Naive thymus-derived CD8-positive, alpha-beta T cell (primary cell): ENCODE measurements around the gene ZBED4. TPM values are rescaled to one million over a fixed set of nuclear protein-coding genes. Genes with fewer than 3 reads are reported as not detected.
"Not testable (repeated sequence)": the region's sequence is repeated elsewhere in the genome, so short reads cannot be mapped to it uniquely, and the experiment has no call there.

ENCODE experiments used
- ATAC-seq, 2 donors: fragments of 150-1000 bp; cut with Tn5 transposase in 1 of 2; sonication (Bioruptor Pico), chemical (Tn5 transposase) in 1 of 2; 1 replicate in 1 of 2; 2 replicates in 1 of 2; pipeline ENCODE4 v1.10.0; 2021; ENCODE audit warnings: mild to moderate bottlenecking in 2 of 2, moderate library complexity in 2 of 2
- POLR2A ChIA-PET: fragments of 350-600 bp; sonication (Branson Sonifier 250); formaldehyde crosslinking; loops from one replicate; lab custom pipeline; 2021; ENCODE audit warnings: antibody characterized with exemption; lab: Charles Lee
- DNase-seq, 10 donors: peaks; one replicate each; pipeline versions ENCODE4 v3.0.0 to v3.0.0-alpha.2; 2020 to 2022
- H3K27ac Mint-ChIP-seq, 10 donors: one replicate each; pipeline ENCODE4 v1.8.0; 2020 to 2022; ENCODE audit warnings: mild to moderate bottlenecking in 10 of 10, mixed read lengths in 10 of 10, moderate library complexity in 4 of 10, inconsistent platforms in 1 of 10
- H3K27me3 Mint-ChIP-seq, 5 donors: one replicate each; pipeline ENCODE4 v1.8.0; 2021 to 2022; ENCODE audit warnings: mixed read lengths in 5 of 5
- H3K36me3 Mint-ChIP-seq, 3 donors: one replicate each; pipeline ENCODE4 v1.8.0; 2020 to 2022; ENCODE audit warnings: mixed read lengths in 3 of 3, mild to moderate bottlenecking in 2 of 3, inconsistent platforms in 1 of 3
- H3K4me1 Mint-ChIP-seq, 4 donors: one replicate each; pipeline ENCODE4 v1.8.0; 2021 to 2022; ENCODE audit warnings: mixed read lengths in 4 of 4
- H3K4me3 Mint-ChIP-seq, 10 donors: one replicate each; pipeline ENCODE4 v1.8.0; 2020 to 2022; ENCODE audit warnings: mild to moderate bottlenecking in 10 of 10, mixed read lengths in 10 of 10, moderate library complexity in 6 of 10, inconsistent platforms in 1 of 10
- H3K9me3 Mint-ChIP-seq, 9 donors: one replicate each; pipeline ENCODE4 v1.8.0; 2020 to 2022; ENCODE audit warnings: mixed read lengths in 9 of 9, mild to moderate bottlenecking in 3 of 9, inconsistent platforms in 1 of 9, moderate library complexity in 1 of 9
- polyA plus RNA-seq, 3 donors: library from polyadenylated mRNA; unstranded; fragments of 300-500 nt; fragmentation: Illumina TruSeq; gene quantifications; one replicate each; pipeline ENCODE4 v1.2.3, GENCODE V29; 2021
- total RNA-seq, 8 experiments: library from RNA in 2 of 8; stranded (reverse) in 2 of 8; gene quantifications; one replicate each; pipeline ENCODE4 v1.2.3 and lab custom pipeline; 2021 to 2026

The ZBED4 gene
- total and polyA plus RNA-seq, 5 experiments from 2014 or later = 5.5 to 18.1 (median 11.4) TPM

GRCh38 chr22:49815641-49816091, 38.0 kb upstream of the ZBED4 start:
- peak overlapping the region in 6 of 10 donors; percentile 20 to 84 (median 56) for H3K27ac Mint-ChIP-seq
- peak overlapping the region in 2 of 10 donors; percentile 13 to 15 for H3K4me3 Mint-ChIP-seq
- peaks cover 42 to 85% (median 83%) of the 10 kb centered on the region in 4 donors for H3K4me1 Mint-ChIP-seq
- H3K27me3 Mint-ChIP-seq = no peaks in the 10 kb centered on the region
- POLR2A ChIA-PET = no interaction called here
- DNase-seq (no peak), ATAC-seq (peak in 1 of 2 donors; percentile 10)
- H3K9me3 Mint-ChIP-seq = no peaks in the 10 kb centered on the region
- peaks cover 0 to 69% (median 19%) of the 10 kb centered on the region in 3 donors for H3K36me3 Mint-ChIP-seq

GRCh38 chr22:49817359-49817758, 36.3 kb upstream of the ZBED4 start:
- ATAC-seq = peak in 1 of 2 donors; percentile 46
- Mint-ChIP-seq H3K27ac (peak overlapping the region in 5 of 10 donors; percentile 18 to 75 (median 63)), H3K9me3 (no peaks in the 10 kb centered on the region), H3K4me3 (peak overlapping the region in 2 of 10 donors; percentile 5 to 7), H3K27me3 (no peaks in the 10 kb centered on the region), H3K4me1 (peaks cover 39 to 86% (median 77%) of the 10 kb centered on the region in 4 donors), H3K36me3 (peaks cover 0 to 81% (median 20%) of the 10 kb centered on the region in 3 donors)
- no peak for DNase-seq
- POLR2A ChIA-PET = no interaction called here

- Mint-ChIP-seq H3K4me3 (peak overlapping the region in 1 of 10 donors; percentile 3), H3K9me3 (no peaks in the 10 kb centered on the region), H3K27ac (peak overlapping the region in 5 of 10 donors; percentile 17 to 46 (median 32)), H3K27me3 (no peaks in the 10 kb centered on the region), H3K36me3 (peaks cover 8 to 84% (median 28%) of the 10 kb centered on the region in 3 donors), H3K4me1 (peaks cover 43 to 90% (median 76%) of the 10 kb centered on the region in 4 donors)
- DNase-seq (no peak), ATAC-seq (no peak)
- POLR2A ChIA-PET = interaction anchor here (0.8 to 2.7 kb wide), 3 partner anchors 9 to 97 kb away, joined by 3 to 10 read pairs (median 3); partner anchors contain the start of genes ALG12 and CRELD2
Measured at GRCh38 chr22:49820984-49821383, 32.7 kb upstream of the ZBED4 start.

- H3K27me3 Mint-ChIP-seq, DNase-seq, H3K27ac Mint-ChIP-seq, H3K9me3 Mint-ChIP-seq, ATAC-seq: not testable (repeated sequence)
- H3K36me3 Mint-ChIP-seq = peaks cover 8 to 79% (median 28%) of the 10 kb centered on the region in 3 donors
- H3K4me3 Mint-ChIP-seq = peak overlapping the region in 1 of 10 donors; percentile 30
- POLR2A ChIA-PET = interaction anchor here (1.1 to 2.7 kb wide), 3 partner anchors 10 to 97 kb away, joined by 3 to 10 read pairs (median 3); partner anchors contain the start of genes ALG12 and CRELD2
- H3K4me1 Mint-ChIP-seq = peaks cover 47 to 87% (median 74%) of the 10 kb centered on the region in 4 donors
Measured at GRCh38 chr22:49821741-49822140, 31.9 kb upstream of the ZBED4 start.

- peak overlapping the region in 3 of 10 donors; percentile 25 to 97 (median 63) for H3K27ac Mint-ChIP-seq
Measured at GRCh38 chr22:49823289-49824045, 30.2 kb upstream of the ZBED4 start.

GRCh38 chr22:49824185-49824925, 29.3 kb upstream of the ZBED4 start:
- H3K27ac Mint-ChIP-seq = peak overlapping the region in 9 of 10 donors; percentile 38 to 97 (median 71)
- no peak for DNase-seq
- H3K36me3 Mint-ChIP-seq = peaks cover 8 to 52% (median 17%) of the 10 kb centered on the region in 3 donors
- ATAC-seq = no peak
- H3K27me3 Mint-ChIP-seq = no peaks in the 10 kb centered on the region
- POLR2A ChIA-PET = interaction anchor here (0.6 to 1.3 kb wide), 2 partner anchors 13 to 54 kb away, joined by 4 read pairs; no protein-coding TSS in a partner anchor
- peak overlapping the region; percentile 8 to 96 (median 93) for H3K4me3 Mint-ChIP-seq
- no peaks in the 10 kb centered on the region for H3K9me3 Mint-ChIP-seq
- H3K4me1 Mint-ChIP-seq = peaks cover 33 to 67% (median 53%) of the 10 kb centered on the region in 4 donors

More at GRCh38 chr22:49823289-49824045, 30.2 kb upstream of the ZBED4 start:
- peak overlapping the region in 8 of 10 donors; percentile 41 to 95 (median 90) for H3K4me3 Mint-ChIP-seq
- H3K36me3 Mint-ChIP-seq = peaks cover 8 to 61% (median 21%) of the 10 kb centered on the region in 3 donors
- H3K9me3 Mint-ChIP-seq = no peaks in the 10 kb centered on the region
- peaks cover 34 to 69% (median 57%) of the 10 kb centered on the region in 4 donors for H3K4me1 Mint-ChIP-seq
- H3K27me3 Mint-ChIP-seq = no peaks in the 10 kb centered on the region
- ATAC-seq (no peak), DNase-seq (no peak)
- POLR2A ChIA-PET = interaction anchor here (2.7 kb wide), 1 partner anchor 11 kb away, joined by 10 read pairs; no protein-coding TSS in a partner anchor

GRCh38 chr22:49824936-49825335, 28.7 kb upstream of the ZBED4 start:
- Mint-ChIP-seq H3K4me1 (peaks cover 36 to 70% (median 57%) of the 10 kb centered on the region in 4 donors), H3K27me3 (no peaks in the 10 kb centered on the region), H3K36me3 (peaks cover 8 to 50% (median 14%) of the 10 kb centered on the region in 3 donors), H3K9me3 (no peaks in the 10 kb centered on the region), H3K4me3 (peak overlapping the region; percentile 86 to 96 (median 93)), H3K27ac (peak overlapping the region; percentile 38 to 97 (median 72))
- ATAC-seq (no peak), DNase-seq (no peak)
- POLR2A ChIA-PET = interaction anchor here (1.3 to 2.6 kb wide), 4 partner anchors 13 to 36 kb away, joined by 4 to 16 read pairs (median 14); no protein-coding TSS in a partner anchor

GRCh38 chr22:49825436-49825835, 28.2 kb upstream of the ZBED4 start:
- Mint-ChIP-seq H3K27ac (peak overlapping the region; percentile 91 to 97 (median 96)), H3K9me3 (no peaks in the 10 kb centered on the region), H3K4me1 (peaks cover 32 to 67% (median 55%) of the 10 kb centered on the region in 4 donors), H3K4me3 (peak overlapping the region; percentile 86 to 96 (median 93)), H3K27me3 (no peaks in the 10 kb centered on the region), H3K36me3 (peaks cover 8 to 45% (median 14%) of the 10 kb centered on the region in 3 donors)
- DNase-seq (no peak), ATAC-seq (no peak)
- POLR2A ChIA-PET = interaction anchor here (0.9 to 2.6 kb wide), 8 partner anchors 13 to 187 kb away, joined by 3 to 16 read pairs (median 4); partner anchors contain the start of gene IL17REL

- peak; percentile 49 to 84 (median 70) for DNase-seq
- ATAC-seq = peak; percentile 68 to 84
- POLR2A ChIA-PET = interaction anchor here (0.8 to 2.6 kb wide), 10 partner anchors 12 to 187 kb away, joined by 3 to 16 read pairs (median 4); partner anchors contain the start of genes ALG12, CRELD2 and IL17REL
- Mint-ChIP-seq H3K4me1 (peaks cover 28 to 61% (median 50%) of the 10 kb centered on the region in 4 donors), H3K9me3 (no peaks in the 10 kb centered on the region), H3K36me3 (peaks cover 8 to 38% (median 14%) of the 10 kb centered on the region in 3 donors), H3K27ac (peak overlapping the region; percentile 91 to 97 (median 96)), H3K27me3 (no peaks in the 10 kb centered on the region), H3K4me3 (peak overlapping the region; percentile 86 to 96 (median 93))
Measured at GRCh38 chr22:49825944-49826602, 27.6 kb upstream of the ZBED4 start.

- POLR2A ChIA-PET = interaction anchor here (0.8 to 2.6 kb wide), 10 partner anchors 11 to 186 kb away, joined by 3 to 16 read pairs (median 4); partner anchors contain the start of genes ALG12, CRELD2 and IL17REL
- Mint-ChIP-seq H3K27me3 (no peaks in the 10 kb centered on the region), H3K4me1 (peaks cover 26 to 55% (median 47%) of the 10 kb centered on the region in 4 donors), H3K9me3 (no peaks in the 10 kb centered on the region), H3K4me3 (peak overlapping the region; percentile 86 to 96 (median 93)), H3K36me3 (peaks cover 8 to 32% (median 14%) of the 10 kb centered on the region in 3 donors), H3K27ac (peak overlapping the region; percentile 80 to 97 (median 96))
- ATAC-seq (peak; percentile 16 to 30), DNase-seq (peak in 8 of 10 donors; percentile 15 to 55 (median 42))
Measured at GRCh38 chr22:49826603-49827270, 26.9 kb upstream of the ZBED4 start.
